ENCODE data around the gene TMEM62. TPM values are rescaled to one million over a fixed set of nuclear protein-coding genes. Genes with fewer than 3 reads are reported as not detected.

TMEM62 gene
- total and polyA plus RNA-seq, 2 donors (not counting 1 experiment from before 2014, with no cell fraction given), result 18.6 to 65.3 TPM

GRCh38 chr15:43189296-43189695 is 55.9 kb downstream of the TMEM62 start:
- Histone ChIP-seq H3K4me3 (ENCODE audit: control extremely low read depth in 1 of 5, extremely low read depth in 1 of 5, insufficient read depth in 1 of 5, low read depth in 2 of 5, low read length in 4 of 5) (no peak overlapping the region), H3K27me3 (replicated peaks in 1 of 4; ENCODE audit: control extremely low read depth in 1 of 4, control insufficient read depth in 3 of 4, insufficient read depth in 4 of 4, low read length in 3 of 4) (no peaks in the 10 kb centered on the region), H2AFZ (ENCODE audit: insufficient read depth, low read depth, low read length, poor library complexity, severe bottlenecking) (no peak overlapping the region), H3K27ac (ENCODE audit: low read length in 2 of 2) (no peak overlapping the region), H4K20me1 (ENCODE audit: control insufficient read depth, insufficient read depth, low read length, poor library complexity, severe bottlenecking) (peaks cover 52% of the 10 kb centered on the region), H3K9ac (ENCODE audit: low read length) (no peak overlapping the region), H3K9me3 (ENCODE audit: control extremely low read depth in 1 of 3, control insufficient read depth in 2 of 3, insufficient read depth in 1 of 3, low read length in 2 of 3) (no peaks in the 10 kb centered on the region), H3K4me1 (ENCODE audit: control insufficient read depth in 2 of 2, insufficient read depth in 2 of 2, low read length in 2 of 2) (peaks cover 21 to 32% of the 10 kb centered on the region in 2 donors), H3K79me2 (ENCODE audit: control insufficient read depth, insufficient read depth, low read length) (peaks cover 56% of the 10 kb centered on the region), H3K36me3 (replicated peaks in 1 of 2; ENCODE audit: control extremely low read depth in 1 of 2, control insufficient read depth in 1 of 2, extremely low read depth in 1 of 2, insufficient read depth in 2 of 2, low read length in 1 of 2) (peaks cover 12 to 59% of the 10 kb centered on the region in 2 experiments), H3K4me2 (replicated peaks; ENCODE audit: low read depth, low read length, poor library complexity, severe bottlenecking) (no peak overlapping the region)
- intact Hi-C loops (cut with micrococcal nuclease), result loop anchor here (10.0 kb wide), 1 partner anchor 326 kb away; the partner anchor contains the start of gene MAP1A
- TF ChIP-seq, protein P1, sequence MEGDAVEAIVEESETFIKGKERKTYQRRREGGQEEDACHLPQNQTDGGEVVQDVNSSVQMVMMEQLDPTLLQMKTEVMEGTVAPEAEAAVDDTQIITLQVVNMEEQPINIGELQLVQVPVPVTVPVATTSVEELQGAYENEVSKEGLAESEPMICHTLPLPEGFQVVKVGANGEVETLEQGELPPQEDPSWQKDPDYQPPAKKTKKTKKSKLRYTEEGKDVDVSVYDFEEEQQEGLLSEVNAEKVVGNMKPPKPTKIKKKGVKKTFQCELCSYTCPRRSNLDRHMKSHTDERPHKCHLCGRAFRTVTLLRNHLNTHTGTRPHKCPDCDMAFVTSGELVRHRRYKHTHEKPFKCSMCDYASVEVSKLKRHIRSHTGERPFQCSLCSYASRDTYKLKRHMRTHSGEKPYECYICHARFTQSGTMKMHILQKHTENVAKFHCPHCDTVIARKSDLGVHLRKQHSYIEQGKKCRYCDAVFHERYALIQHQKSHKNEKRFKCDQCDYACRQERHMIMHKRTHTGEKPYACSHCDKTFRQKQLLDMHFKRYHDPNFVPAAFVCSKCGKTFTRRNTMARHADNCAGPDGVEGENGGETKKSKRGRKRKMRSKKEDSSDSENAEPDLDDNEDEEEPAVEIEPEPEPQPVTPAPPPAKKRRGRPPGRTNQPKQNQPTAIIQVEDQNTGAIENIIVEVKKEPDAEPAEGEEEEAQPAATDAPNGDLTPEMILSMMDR (IDR thresholded peaks at IDR 0.05), result no peak
- no peak for TF ChIP-seq EZH2 (IDR thresholded peaks at IDR 0.05; ENCODE audit: borderline replicate concordance, insufficient read depth, low read depth, low read length, poor library complexity, severe bottlenecking)
- Mint-ChIP-seq H3K4me3 (no peak overlapping the region), H3K9me3 (ENCODE audit: insufficient read depth) (no peaks in the 10 kb centered on the region), H3K27me3 (no peaks in the 10 kb centered on the region), H3K27ac (no peak overlapping the region), H3K4me1 (peaks cover 42% of the 10 kb centered on the region)
- ATAC-seq (ENCODE audit: low read depth), result no peak
- POLR2A ChIA-PET, result no interaction called here
- no peak for DNase-seq
- WGBS (ENCODE audit: insufficient coverage), result 89% methylated on average over 1 of the region's 2 CpGs
- CTCF ChIA-PET, result interaction anchor here (1.3 to 2.1 kb wide), 2 partner anchors 15 to 96 kb away, joined by 7 to 11 read pairs; no protein-coding TSS in a partner anchor

DNA sequence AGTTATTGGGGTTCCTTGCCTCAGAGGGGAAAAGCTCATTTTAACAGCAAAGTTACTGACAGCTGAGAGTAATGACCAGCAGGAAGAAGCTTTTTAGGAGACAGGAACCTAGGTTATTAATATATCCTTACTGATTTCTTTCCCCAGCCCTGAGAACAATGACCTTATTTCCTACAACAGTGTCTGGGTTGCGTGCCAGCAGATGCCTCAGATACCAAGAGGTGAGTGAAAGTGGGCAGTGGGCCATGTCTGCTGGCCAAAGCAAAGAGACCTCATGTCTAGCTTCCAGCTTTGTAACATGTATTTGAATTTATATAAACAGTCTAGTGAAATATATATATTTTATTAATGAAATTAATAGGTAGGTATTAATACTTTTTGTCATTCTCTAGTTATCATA is 56.8 kb downstream of the TMEM62 start:
- no peaks in the 10 kb centered on the region for H3K27me3 Mint-ChIP-seq
- H3K27ac Mint-ChIP-seq, result no peak overlapping the region
- no peak overlapping the region for H2AFZ ChIP-seq (ENCODE audit: insufficient read depth, low read depth, low read length, poor library complexity, severe bottlenecking)
- H3K9ac ChIP-seq (ENCODE audit: low read length), result no peak overlapping the region
- WGBS (ENCODE audit: insufficient coverage), result no CpG with 5 or more reads among the region's 1 CpG
- ChIA-PET POLR2A (no interaction called here), CTCF (interaction anchor here (0.9 to 2.1 kb wide), 3 partner anchors 12 to 96 kb away, joined by 3 to 11 read pairs (median 4); no protein-coding TSS in a partner anchor)
- DNase-seq, result no peak
- no peak for ATAC-seq (ENCODE audit: low read depth)
- peaks cover 52% of the 10 kb centered on the region for H4K20me1 ChIP-seq (ENCODE audit: control insufficient read depth, insufficient read depth, low read length, poor library complexity, severe bottlenecking)
- no peaks in the 10 kb centered on the region for H3K9me3 ChIP-seq (ENCODE audit: control extremely low read depth in 1 of 3, control insufficient read depth in 2 of 3, insufficient read depth in 1 of 3, low read length in 2 of 3)
- H3K4me3 ChIP-seq (ENCODE audit: control extremely low read depth in 1 of 5, extremely low read depth in 1 of 5, insufficient read depth in 1 of 5, low read depth in 2 of 5, low read length in 4 of 5), result no peak overlapping the region
- peaks cover 56% of the 10 kb centered on the region for H3K79me2 ChIP-seq (ENCODE audit: control insufficient read depth, insufficient read depth, low read length)
- H3K27ac ChIP-seq (ENCODE audit: low read length in 2 of 2), result no peak overlapping the region
- peaks cover 21 to 26% of the 10 kb centered on the region in 2 donors for H3K4me1 ChIP-seq (ENCODE audit: control insufficient read depth in 2 of 2, insufficient read depth in 2 of 2, low read length in 2 of 2)
- peaks cover 12 to 68% of the 10 kb centered on the region in 2 experiments for H3K36me3 ChIP-seq (replicated peaks in 1 of 2; ENCODE audit: control extremely low read depth in 1 of 2, control insufficient read depth in 1 of 2, extremely low read depth in 1 of 2, insufficient read depth in 2 of 2, low read length in 1 of 2)
- no peaks in the 10 kb centered on the region for H3K9me3 Mint-ChIP-seq (ENCODE audit: insufficient read depth)
- intact Hi-C loops (cut with micrococcal nuclease), result no loop called here
- no peak for TF ChIP-seq EZH2 (IDR thresholded peaks at IDR 0.05; ENCODE audit: borderline replicate concordance, insufficient read depth, low read depth, low read length, poor library complexity, severe bottlenecking)
- TF ChIP-seq, protein P1 (IDR thresholded peaks at IDR 0.05), result no peak
- H3K27me3 ChIP-seq (replicated peaks in 1 of 4; ENCODE audit: control extremely low read depth in 1 of 4, control insufficient read depth in 3 of 4, insufficient read depth in 4 of 4, low read length in 3 of 4), result no peaks in the 10 kb centered on the region
- no peak overlapping the region for H3K4me2 ChIP-seq (replicated peaks; ENCODE audit: low read depth, low read length, poor library complexity, severe bottlenecking)
- H3K4me3 Mint-ChIP-seq, result no peak overlapping the region
- peaks cover 36% of the 10 kb centered on the region for H3K4me1 Mint-ChIP-seq

Data from B cell (primary cell).